Measurements from ENCODE around the gene ARID3B. TPM values are rescaled to one million over a fixed set of nuclear protein-coding genes. Genes with fewer than 3 reads are reported as not detected.

The ARID3B gene
- total and polyA plus RNA-seq, 2 of the 13 experiments (the other 11 are each of a cell fraction or from before 2014, with no cell fraction given), result 5.3 to 12.8 TPM

DNA sequence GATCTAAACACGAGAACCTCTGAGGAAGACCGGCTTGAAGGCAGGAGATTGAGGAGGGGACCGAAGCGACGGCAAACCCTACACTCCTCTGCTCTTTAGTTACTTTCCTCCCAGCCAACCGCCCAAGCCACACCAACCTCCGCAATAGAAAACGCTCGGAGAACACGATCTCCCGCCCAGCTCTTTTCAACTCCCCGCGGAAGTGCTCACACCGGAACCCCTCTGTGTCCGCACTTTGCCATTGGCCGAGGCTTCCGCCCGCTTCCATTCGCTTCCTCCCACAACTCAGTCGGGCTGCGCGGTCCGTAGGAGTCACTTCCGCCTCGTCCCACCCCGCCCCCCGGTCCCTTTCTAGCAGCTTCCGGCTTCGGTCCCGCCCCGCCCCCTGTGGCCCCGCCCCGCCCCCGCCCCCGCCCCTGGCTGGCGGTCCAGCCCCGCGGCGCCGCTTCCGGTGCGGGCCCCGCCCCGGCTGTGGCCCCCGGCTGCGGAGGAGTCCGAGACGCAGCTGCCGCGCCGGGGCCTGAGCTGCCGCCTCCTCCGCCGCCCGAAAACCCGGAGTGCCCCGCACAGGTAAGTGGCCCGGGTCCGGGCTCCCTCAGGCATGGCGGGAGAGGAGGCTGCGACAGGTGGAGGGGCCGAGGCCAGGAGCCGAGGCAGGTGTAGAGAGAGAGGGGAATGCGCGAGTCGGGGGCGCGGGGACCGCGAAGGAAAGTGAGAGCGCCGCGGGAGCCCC lies at the start of gene ARID3B (continued):
- TF ChIP-seq, protein P1, sequence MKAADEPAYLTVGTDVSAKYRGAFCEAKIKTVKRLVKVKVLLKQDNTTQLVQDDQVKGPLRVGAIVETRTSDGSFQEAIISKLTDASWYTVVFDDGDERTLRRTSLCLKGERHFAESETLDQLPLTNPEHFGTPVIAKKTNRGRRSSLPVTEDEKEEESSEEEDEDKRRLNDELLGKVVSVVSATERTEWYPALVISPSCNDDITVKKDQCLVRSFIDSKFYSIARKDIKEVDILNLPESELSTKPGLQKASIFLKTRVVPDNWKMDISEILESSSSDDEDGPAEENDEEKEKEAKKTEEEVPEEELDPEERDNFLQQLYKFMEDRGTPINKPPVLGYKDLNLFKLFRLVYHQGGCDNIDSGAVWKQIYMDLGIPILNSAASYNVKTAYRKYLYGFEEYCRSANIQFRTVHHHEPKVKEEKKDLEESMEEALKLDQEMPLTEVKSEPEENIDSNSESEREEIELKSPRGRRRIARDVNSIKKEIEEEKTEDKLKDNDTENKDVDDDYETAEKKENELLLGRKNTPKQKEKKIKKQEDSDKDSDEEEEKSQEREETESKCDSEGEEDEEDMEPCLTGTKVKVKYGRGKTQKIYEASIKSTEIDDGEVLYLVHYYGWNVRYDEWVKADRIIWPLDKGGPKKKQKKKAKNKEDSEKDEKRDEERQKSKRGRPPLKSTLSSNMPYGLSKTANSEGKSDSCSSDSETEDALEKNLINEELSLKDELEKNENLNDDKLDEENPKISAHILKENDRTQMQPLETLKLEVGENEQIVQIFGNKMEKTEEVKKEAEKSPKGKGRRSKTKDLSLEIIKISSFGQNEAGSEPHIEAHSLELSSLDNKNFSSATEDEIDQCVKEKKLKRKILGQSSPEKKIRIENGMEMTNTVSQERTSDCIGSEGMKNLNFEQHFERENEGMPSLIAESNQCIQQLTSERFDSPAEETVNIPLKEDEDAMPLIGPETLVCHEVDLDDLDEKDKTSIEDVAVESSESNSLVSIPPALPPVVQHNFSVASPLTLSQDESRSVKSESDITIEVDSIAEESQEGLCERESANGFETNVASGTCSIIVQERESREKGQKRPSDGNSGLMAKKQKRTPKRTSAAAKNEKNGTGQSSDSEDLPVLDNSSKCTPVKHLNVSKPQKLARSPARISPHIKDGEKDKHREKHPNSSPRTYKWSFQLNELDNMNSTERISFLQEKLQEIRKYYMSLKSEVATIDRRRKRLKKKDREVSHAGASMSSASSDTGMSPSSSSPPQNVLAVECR (CRISPR knock-in tag; IDR thresholded peaks at IDR 0.05; ENCODE audit: borderline replicate concordance), result peak; percentile 91
- TF ChIP-seq THAP11 (CRISPR knock-in tag; IDR thresholded peaks at IDR 0.05) (peak; percentile 91), SRSF1 (optimal IDR thresholded peaks at IDR 0.05; ENCODE audit: low read depth, low read length) (no peak), GZF1 (CRISPR knock-in tag; IDR thresholded peaks at IDR 0.05) (no peak), ZFY (CRISPR knock-in tag; IDR thresholded peaks at IDR 0.05) (peak; percentile 61), GPN1 (CRISPR knock-in tag; IDR thresholded peaks at IDR 0.05; ENCODE audit: borderline replicate concordance) (no peak), MEF2D (CRISPR knock-in tag; IDR thresholded peaks at IDR 0.05) (no peak), ZNF382 (CRISPR knock-in tag; IDR thresholded peaks at IDR 0.05; ENCODE audit: borderline replicate concordance) (no peak), IRF2 (CRISPR knock-in tag; IDR thresholded peaks at IDR 0.05) (0 out of 2 replicates have a peak, but pooled peaks have one; percentile 48), IKZF1 (IDR thresholded peaks at IDR 0.05) (no peak), GATAD1 (CRISPR knock-in tag; IDR thresholded peaks at IDR 0.05) (peak; percentile 97), ATF5 (CRISPR knock-in tag; IDR thresholded peaks at IDR 0.05; ENCODE audit: low read depth) (no peak), ZNF18 (CRISPR knock-in tag; IDR thresholded peaks at IDR 0.05; ENCODE audit: insufficient replicate concordance) (peak; percentile 90)
- TF ChIP-seq, protein P2, sequence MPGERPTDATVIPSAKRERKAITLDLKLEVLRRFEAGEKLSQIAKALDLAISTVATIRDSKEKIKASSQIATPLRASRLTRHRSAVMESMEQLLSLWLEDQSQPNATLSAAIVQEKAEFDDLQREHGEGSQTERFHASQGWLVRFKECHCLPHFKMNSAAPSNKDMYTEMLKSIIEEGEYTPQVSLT (CRISPR knock-in tag; IDR thresholded peaks at IDR 0.05; ENCODE audit: borderline replicate concordance, low read depth), result no peak
- TF ChIP-seq, protein P3, sequence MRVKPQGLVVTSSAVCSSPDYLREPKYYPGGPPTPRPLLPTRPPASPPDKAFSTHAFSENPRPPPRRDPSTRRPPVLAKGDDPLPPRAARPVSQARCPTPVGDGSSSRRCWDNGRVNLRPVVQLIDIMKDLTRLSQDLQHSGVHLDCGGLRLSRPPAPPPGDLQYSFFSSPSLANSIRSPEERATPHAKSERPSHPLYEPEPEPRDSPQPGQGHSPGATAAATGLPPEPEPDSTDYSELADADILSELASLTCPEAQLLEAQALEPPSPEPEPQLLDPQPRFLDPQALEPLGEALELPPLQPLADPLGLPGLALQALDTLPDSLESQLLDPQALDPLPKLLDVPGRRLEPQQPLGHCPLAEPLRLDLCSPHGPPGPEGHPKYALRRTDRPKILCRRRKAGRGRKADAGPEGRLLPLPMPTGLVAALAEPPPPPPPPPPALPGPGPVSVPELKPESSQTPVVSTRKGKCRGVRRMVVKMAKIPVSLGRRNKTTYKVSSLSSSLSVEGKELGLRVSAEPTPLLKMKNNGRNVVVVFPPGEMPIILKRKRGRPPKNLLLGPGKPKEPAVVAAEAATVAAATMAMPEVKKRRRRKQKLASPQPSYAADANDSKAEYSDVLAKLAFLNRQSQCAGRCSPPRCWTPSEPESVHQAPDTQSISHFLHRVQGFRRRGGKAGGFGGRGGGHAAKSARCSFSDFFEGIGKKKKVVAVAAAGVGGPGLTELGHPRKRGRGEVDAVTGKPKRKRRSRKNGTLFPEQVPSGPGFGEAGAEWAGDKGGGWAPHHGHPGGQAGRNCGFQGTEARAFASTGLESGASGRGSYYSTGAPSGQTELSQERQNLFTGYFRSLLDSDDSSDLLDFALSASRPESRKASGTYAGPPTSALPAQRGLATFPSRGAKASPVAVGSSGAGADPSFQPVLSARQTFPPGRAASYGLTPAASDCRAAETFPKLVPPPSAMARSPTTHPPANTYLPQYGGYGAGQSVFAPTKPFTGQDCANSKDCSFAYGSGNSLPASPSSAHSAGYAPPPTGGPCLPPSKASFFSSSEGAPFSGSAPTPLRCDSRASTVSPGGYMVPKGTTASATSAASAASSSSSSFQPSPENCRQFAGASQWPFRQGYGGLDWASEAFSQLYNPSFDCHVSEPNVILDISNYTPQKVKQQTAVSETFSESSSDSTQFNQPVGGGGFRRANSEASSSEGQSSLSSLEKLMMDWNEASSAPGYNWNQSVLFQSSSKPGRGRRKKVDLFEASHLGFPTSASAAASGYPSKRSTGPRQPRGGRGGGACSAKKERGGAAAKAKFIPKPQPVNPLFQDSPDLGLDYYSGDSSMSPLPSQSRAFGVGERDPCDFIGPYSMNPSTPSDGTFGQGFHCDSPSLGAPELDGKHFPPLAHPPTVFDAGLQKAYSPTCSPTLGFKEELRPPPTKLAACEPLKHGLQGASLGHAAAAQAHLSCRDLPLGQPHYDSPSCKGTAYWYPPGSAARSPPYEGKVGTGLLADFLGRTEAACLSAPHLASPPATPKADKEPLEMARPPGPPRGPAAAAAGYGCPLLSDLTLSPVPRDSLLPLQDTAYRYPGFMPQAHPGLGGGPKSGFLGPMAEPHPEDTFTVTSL (CRISPR knock-in tag; IDR thresholded peaks at IDR 0.05; ENCODE audit: borderline replicate concordance), result no peak

All from HepG2 (cell line).